GM10248 (cell line): ENCODE results near the gene JDP2.

ENCODE experiments used
- CTCF ChIA-PET: fragments of 300-600 bp; sonication (Branson Sonifier 250); formaldehyde crosslinking; extraction: SDS; loops from one replicate; lab custom pipeline; 2021; ENCODE audit warnings: antibody characterized with exemption; lab: Yijun Ruan, JAX
- POLR2A ChIA-PET: fragments of 350-650 bp; sonication (Branson Sonifier 250); formaldehyde crosslinking; extraction: SDS; loops from one replicate; lab custom pipeline; 2020; ENCODE audit warnings: antibody characterized with exemption; lab: Yijun Ruan, JAX
- DNase-seq: peaks from one replicate; pipeline ENCODE4 v3.0.0; 2012; ENCODE audit errors: extremely low spot score
- CTCF ChIP-seq: IDR thresholded peaks from 2 replicates; pipeline ENCODE4 v1.5.1; 2012; ENCODE audit warnings: mild to moderate bottlenecking, low read depth; ENCODE audit errors: extremely low read depth, missing control alignments, control extremely low read depth

The JDP2 gene

GRCh38 chr14:75389679-75390078, 38.1 kb upstream of the JDP2 start:
- ChIA-PET CTCF (interaction anchor here (0.9 to 1.3 kb wide), 3 partner anchors 9 to 12 kb away, joined by 3 to 5 read pairs (median 3); no protein-coding TSS in a partner anchor), POLR2A (no interaction called here)
- no peak for DNase-seq
- TF ChIP-seq CTCF = no peak

GRCh38 chr14:75390183-75390582, 37.6 kb upstream of the JDP2 start:
- no peak for DNase-seq
- CTCF ChIA-PET = no interaction called here
- no peak for TF ChIP-seq CTCF
- POLR2A ChIA-PET = no interaction called here

GRCh38 chr14:75391953-75392352, 35.9 kb upstream of the JDP2 start:
- no peak for TF ChIP-seq CTCF
- POLR2A ChIA-PET = no interaction called here
- no peak for DNase-seq
- CTCF ChIA-PET = no interaction called here

GRCh38 chr14:75392686-75393641, 34.9 kb upstream of the JDP2 start:
- no peak for DNase-seq
- CTCF ChIA-PET = no interaction called here
- TF ChIP-seq CTCF = no peak
- POLR2A ChIA-PET = no interaction called here

- ChIA-PET POLR2A (no interaction called here), CTCF (no interaction called here)
- no peak for TF ChIP-seq CTCF
- no peak for DNase-seq
Measured at GRCh38 chr14:75393794-75394193, 34.0 kb upstream of the JDP2 start.

- no peak for DNase-seq
- POLR2A ChIA-PET = no interaction called here
- TF ChIP-seq CTCF = no peak
- CTCF ChIA-PET = interaction anchor here (1.3 to 2.0 kb wide), 4 partner anchors 7 to 19 kb away, joined by 3 to 4 read pairs (median 4); no protein-coding TSS in a partner anchor
Measured at GRCh38 chr14:75395862-75396261, 32.0 kb upstream of the JDP2 start.
